ENCODE measurements around the gene COBL. TPM values are rescaled to one million over a fixed set of nuclear protein-coding genes. Genes with fewer than 3 reads are reported as not detected.

COBL gene
- total and polyA plus RNA-seq, 2 donors (not counting 3 experiments of a cell fraction or from before 2014, with no cell fraction given) = 0.11 TPM; not detected in 1

GRCh38 chr7:51256916-51257315 is 59.7 kb downstream of the COBL start:
- no peak overlapping the region for H3K27ac ChIP-seq (ENCODE audit: insufficient read depth, low read depth, low read length)
- no peaks in the 10 kb centered on the region for H3K4me1 ChIP-seq (ENCODE audit: control insufficient read depth, extremely low read depth, insufficient read depth, low read length)
- no peak overlapping the region for H3K4me2 ChIP-seq (ENCODE audit: insufficient read depth, low read length)
- DNase-seq (ENCODE audit: low read depth, low spot score) (no peak), FAIRE-seq (no peak)
- no peak overlapping the region for H3K9ac ChIP-seq (replicated peaks; ENCODE audit: extremely low read depth, insufficient read depth, low read length)
- dilution Hi-C loops (cut with MboI; ENCODE audit: extremely low pct_ligation_motif_present, low sequenced_read_pairs) (no loop called here), intact Hi-C loops (cut with micrococcal nuclease) (no loop called here)
- ChIA-PET CTCF (no interaction called here), POLR2A (no interaction called here)
- no peaks in the 10 kb centered on the region for H3K9me3 ChIP-seq (replicated peaks; ENCODE audit: control insufficient read depth, insufficient read depth, low read length)
- TF ChIP-seq EZH2 (IDR thresholded peaks at IDR 0.05; ENCODE audit: borderline replicate concordance, low read depth, low read length, severe bottlenecking) = no peak
- no peak for TF ChIP-seq POLR2A (IDR thresholded peaks at IDR 0.05; ENCODE audit: low read depth, low read length)
- TF ChIP-seq JUN (IDR thresholded peaks at IDR 0.05; ENCODE audit: borderline replicate concordance, insufficient read depth, insufficient read length, low read depth) = no peak
- no peak for TF ChIP-seq POLR2AphosphoS5 (IDR thresholded peaks at IDR 0.05; ENCODE audit: insufficient read depth, low read depth, low read length)
- no peak for TF ChIP-seq FOS (IDR thresholded peaks at IDR 0.05; ENCODE audit: borderline replicate concordance, insufficient read depth, low read length)
- TF ChIP-seq MYC (IDR thresholded peaks at IDR 0.05; ENCODE audit: low read depth, low read length) = no peak
- TF ChIP-seq CTCF (IDR thresholded peaks at IDR 0.05; ENCODE audit: extremely low read depth in 1 of 2, insufficient read depth in 1 of 2, low read depth in 1 of 2, low read length in 2 of 2) = no peak
- TF ChIP-seq GATA2 (IDR thresholded peaks at IDR 0.05; ENCODE audit: insufficient read depth, insufficient read length, low read depth, low read length) = no peak
- TF ChIP-seq MAX (IDR thresholded peaks at IDR 0.05; ENCODE audit: insufficient read depth, insufficient read length) = no peak
- H3K4me3 ChIP-seq (replicated peaks in 1 of 3; ENCODE audit: insufficient read depth in 1 of 3, low read depth in 1 of 3, low read length in 3 of 3) = no peak overlapping the region
- H3K79me2 ChIP-seq (ENCODE audit: control insufficient read depth, insufficient read depth, low read length) = no peaks in the 10 kb centered on the region
- H4K20me1 ChIP-seq (replicated peaks; ENCODE audit: control insufficient read depth, extremely low read depth, insufficient read depth, low read length) = no peaks in the 10 kb centered on the region
- H3K9me1 ChIP-seq (replicated peaks; ENCODE audit: control insufficient read depth, extremely low read depth, insufficient read depth, low read length) = no peaks in the 10 kb centered on the region
- no TSS peak for BruUV-seq (replicated peaks)
- H3K36me3 ChIP-seq (ENCODE audit: control insufficient read depth in 2 of 2, extremely low read depth in 1 of 2, insufficient read depth in 2 of 2, low read length in 2 of 2) = no peaks in the 10 kb centered on the region
- H3K27me3 ChIP-seq (ENCODE audit: control insufficient read depth in 2 of 2, insufficient read depth in 2 of 2, low read length in 2 of 2) = no peaks in the 10 kb centered on the region
- H2AFZ ChIP-seq (ENCODE audit: low read depth, low read length) = no peak overlapping the region
